GM19351 (cell line): Measurements from ENCODE around the gene KRTAP4-9.
"Not testable (repeated sequence)": the region's sequence is repeated elsewhere in the genome, so short reads cannot be mapped to it uniquely, and the experiment has no call there.

Experiments
- ATAC-seq: cut with Tn5 transposase; IDR thresholded peaks from one replicate; pipeline ENCODE4 v1.9.1; 2021; ENCODE audit warnings: mild to moderate bottlenecking, moderate library complexity; ENCODE audit not compliant: unreplicated experiment

Gene KRTAP4-9

GRCh38 chr17:41105347-41105746 lies at the start of gene KRTAP4-9:
KRTAP4-9 (plus strand) TSS chr17:41105389; CDS start chr17:41105389, 0 bp downstream.
- not testable (repeated sequence) for ATAC-seq

DNA sequence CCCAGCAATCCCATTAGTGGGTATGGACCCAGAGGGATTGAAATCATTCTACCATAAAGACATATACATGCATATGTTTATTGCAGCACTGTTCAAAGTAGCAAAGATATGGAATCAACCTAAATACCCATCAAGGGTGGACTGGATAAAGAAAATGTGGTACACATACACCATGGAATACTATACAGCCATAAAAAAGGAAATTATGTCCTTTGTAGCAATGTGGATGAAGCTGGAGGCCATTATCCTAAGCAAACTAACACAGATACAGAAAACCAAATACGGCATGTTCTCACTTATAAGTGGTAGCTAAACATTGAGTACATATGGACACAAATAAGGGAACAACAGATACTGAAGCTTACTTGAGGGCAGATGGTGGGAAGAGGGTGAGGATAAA lies 47.6 kb upstream of the KRTAP4-9 start:
- ATAC-seq, result no peak

DNA sequence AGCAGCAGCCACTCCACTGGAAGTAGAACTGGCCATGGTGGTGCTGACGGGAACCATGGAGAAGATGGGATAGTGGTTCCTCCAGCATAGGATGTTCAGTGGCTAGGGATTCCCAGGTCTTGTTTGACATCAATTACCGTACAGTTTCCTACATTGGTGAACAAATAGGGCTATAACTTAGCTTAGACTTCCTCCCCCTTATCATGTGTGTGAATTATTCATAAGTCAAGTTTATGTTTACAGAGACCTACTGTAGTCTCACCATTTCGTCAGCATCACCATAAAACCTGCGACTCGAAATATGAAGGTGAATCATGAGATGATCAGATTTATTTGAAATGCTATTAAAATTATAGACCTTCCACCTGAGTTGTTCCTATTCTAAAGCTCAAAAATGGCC lies 46.4 kb upstream of the KRTAP4-9 start:
- no peak for ATAC-seq

DNA sequence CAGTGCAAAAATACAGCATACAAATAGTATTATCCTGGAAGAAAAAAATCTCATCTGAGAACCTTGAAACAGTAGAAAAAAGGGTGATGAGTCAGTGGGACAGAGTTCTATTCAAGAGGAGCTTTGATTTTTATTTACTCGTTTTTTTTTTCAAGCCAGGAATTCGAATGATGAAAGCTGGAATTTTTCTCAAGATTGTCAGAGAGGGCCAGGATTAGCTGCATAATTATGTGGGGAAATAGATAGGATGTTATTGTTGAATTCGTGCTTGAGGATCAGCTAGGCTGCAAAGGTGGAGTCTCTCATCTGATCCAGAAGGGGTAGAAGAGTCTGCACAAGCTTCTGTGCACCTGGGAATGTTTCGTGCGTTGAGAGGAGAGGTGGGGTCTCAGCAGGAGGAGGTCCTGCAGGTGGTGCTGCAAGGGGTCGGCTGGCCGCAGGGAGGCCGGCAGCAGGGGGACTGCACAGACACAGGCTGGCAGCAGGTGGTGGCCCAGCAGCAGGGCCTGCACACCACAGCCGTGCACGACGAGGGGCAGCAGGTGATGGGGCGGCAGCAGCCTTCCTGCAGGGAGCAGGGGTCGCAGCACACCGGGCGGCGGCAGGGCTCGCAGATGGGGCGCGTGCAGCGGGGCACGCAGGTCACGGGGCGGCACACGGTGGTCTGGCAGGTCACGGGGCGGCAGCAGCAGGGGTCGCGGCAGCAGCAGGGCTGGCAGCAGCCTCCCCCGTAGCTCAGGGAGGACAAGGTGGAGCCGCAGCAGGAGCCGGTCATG lies 45.7 kb upstream of the KRTAP4-9 start:
- not testable (repeated sequence) for ATAC-seq

DNA sequence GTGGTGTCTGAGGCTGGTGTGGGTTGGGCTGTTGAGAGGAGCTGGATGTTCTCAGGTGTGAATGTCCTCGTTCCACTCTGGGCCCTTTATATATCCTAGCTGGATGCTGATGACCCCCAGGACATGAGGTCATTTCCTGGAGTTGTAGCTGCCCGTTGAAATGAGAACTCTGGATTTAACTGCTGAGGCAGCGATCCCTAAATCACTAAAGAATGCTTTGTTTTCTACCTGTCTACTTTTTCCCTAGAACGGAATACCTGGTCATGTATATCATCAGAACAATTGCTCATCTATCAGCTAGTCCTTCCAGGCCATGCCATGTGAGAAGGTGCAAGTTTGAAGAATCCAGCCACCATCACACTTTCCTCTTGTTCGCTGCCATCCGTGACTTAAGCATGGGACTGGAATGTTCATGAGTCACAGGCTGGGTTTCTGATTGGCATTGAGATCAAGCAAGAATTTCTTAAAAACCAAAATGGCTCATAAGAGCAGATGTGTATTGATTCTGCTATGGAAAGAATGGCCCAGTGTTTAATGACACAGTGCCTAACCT lies 45.1 kb upstream of the KRTAP4-9 start, which contains the start of gene KRTAP2-3:
KRTAP2-3 (minus strand) TSS at position 63 of the 553 bp plus-strand sequence. CDS start 64 bp downstream, outside the sequence.
- ATAC-seq, result no peak

DNA sequence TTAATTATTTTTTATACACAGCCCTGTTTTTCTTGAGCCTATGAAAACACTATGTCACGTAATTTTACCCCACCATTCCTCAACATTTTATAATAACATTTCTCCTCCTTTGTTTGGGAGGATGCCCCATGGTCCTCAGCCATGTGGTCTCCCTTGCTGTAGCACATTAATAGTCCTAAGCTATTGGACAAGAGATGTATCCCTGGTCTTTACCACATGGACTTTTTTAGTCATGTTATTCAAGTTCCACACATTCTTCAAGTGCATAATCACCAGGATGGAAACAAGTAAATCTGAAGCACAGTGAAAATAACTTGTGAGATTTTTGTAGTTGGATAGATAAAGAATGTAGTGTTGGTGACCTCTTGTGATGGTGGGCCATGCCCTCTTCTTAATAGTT lies 43.2 kb upstream of the KRTAP4-9 start:
- ATAC-seq, result no peak

- no peak for ATAC-seq
These were observed 41.7 kb upstream of the KRTAP4-9 start for GRCh38 chr17:41063449-41063848.

- ATAC-seq, result no peak
These were observed 40.9 kb upstream of the KRTAP4-9 start for GRCh38 chr17:41064301-41064700.

- ATAC-seq, result not testable (repeated sequence)
These were observed 40.0 kb upstream of the KRTAP4-9 start for GRCh38 chr17:41065016-41065689.

- ATAC-seq, result no peak
These were observed 39.2 kb upstream of the KRTAP4-9 start, which contains the start of gene KRTAP2-4 for GRCh38 chr17:41065829-41066624. KRTAP2-4 (minus strand) TSS chr17:41065879; CDS start chr17:41065845, 34 bp downstream.

GRCh38 chr17:41067281-41067680 lies 37.9 kb upstream of the KRTAP4-9 start:
- no peak for ATAC-seq

GRCh38 chr17:41069031-41069430 lies 36.2 kb upstream of the KRTAP4-9 start:
- no peak for ATAC-seq

GRCh38 chr17:41071606-41072360 lies 33.4 kb upstream of the KRTAP4-9 start:
- no peak for ATAC-seq

- ATAC-seq, result no peak
These were observed 31.5 kb upstream of the KRTAP4-9 start for GRCh38 chr17:41073676-41074075.

- ATAC-seq, result no peak
These were observed 28.4 kb upstream of the KRTAP4-9 start for GRCh38 chr17:41076788-41077187.

DNA sequence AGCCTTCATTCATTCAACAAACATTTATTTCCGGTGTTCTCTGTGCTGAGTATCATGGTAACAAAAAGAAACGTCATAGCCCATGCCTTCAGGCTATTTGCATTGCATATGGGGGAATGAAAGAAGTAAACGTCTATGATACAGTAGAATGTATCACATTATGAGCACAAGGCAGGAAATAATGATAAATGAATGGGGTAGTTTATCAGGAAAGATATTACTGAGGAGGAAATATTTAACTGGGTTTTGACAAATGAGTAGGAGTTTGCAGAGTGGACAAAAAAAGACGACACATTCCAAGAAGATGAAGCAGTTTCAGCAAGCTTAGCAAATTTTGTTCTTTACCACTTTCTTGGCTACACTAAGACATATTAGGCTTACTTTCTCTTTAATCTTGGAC lies 22.6 kb upstream of the KRTAP4-9 start:
- ATAC-seq, result no peak

- not testable (repeated sequence) for ATAC-seq
These were observed 21.8 kb upstream of the KRTAP4-9 start for GRCh38 chr17:41083427-41083826.

DNA sequence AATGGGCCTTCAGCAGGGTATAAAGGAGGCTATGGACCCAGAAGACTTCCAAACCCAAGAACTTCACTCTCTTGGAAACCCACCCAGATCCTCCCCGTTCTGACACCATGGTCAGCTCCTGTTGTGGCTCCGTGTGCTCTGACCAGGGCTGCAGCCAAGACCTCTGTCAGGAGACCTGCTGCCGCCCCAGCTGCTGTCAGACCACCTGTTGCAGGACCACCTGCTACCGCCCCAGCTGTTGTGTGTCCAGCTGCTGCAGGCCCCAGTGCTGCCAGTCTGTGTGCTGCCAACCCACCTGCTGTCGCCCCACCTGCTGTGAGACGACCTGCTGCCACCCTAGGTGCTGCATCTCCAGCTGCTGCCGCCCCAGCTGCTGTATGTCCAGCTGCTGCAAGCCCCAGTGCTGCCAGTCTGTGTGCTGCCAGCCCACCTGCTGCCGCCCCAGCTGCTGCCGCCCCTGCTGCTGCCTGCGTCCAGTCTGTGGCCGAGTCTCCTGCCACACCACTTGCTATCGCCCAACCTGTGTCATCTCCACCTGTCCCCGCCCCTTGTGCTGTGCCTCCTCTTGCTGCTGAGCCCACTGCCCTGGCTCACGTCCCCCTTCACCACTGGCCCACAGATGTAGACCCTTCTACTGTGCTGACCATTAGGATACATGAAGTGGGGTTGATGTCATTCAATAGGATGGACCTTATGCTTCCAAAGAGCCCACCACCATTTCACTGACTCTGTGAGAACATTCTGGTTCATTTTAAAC lies 20.9 kb upstream of the KRTAP4-9 start, which contains the start of gene KRTAP4-7:
KRTAP4-7 (plus strand) TSS at position 51 of the 757 bp plus-strand sequence; CDS start at position 108, 57 bp downstream.
- not testable (repeated sequence) for ATAC-seq

GRCh38 chr17:41088760-41089352 lies 16.3 kb upstream of the KRTAP4-9 start:
- not testable (repeated sequence) for ATAC-seq
